GM19099 (cell line): Measurements from ENCODE around the gene CDK5RAP2.

Experiments used
- POLR2A ChIP-seq: IDR thresholded peaks from 3 replicates; pipeline ENCODE4 v1.6.1; 2011; ENCODE audit warnings: low read depth; ENCODE audit not compliant: insufficient read length; ENCODE audit errors: extremely low read depth

Gene CDK5RAP2

GRCh38 chr9:120412425-120412951 is 167.5 kb downstream of the CDK5RAP2 start:
- no peak for TF ChIP-seq POLR2A

- TF ChIP-seq POLR2A, result no peak
Measured at GRCh38 chr9:120411862-120412424, 168.0 kb downstream of the CDK5RAP2 start.

GRCh38 chr9:120410925-120411501 is 169.0 kb downstream of the CDK5RAP2 start:
- TF ChIP-seq POLR2A, result no peak

- no peak for TF ChIP-seq POLR2A
Measured at GRCh38 chr9:120408680-120409258, 171.2 kb downstream of the CDK5RAP2 start.

- no peak for TF ChIP-seq POLR2A
Measured at GRCh38 chr9:120405860-120406259, 174.1 kb downstream of the CDK5RAP2 start.

- TF ChIP-seq POLR2A, result no peak
Measured at GRCh38 chr9:120405134-120405533, 174.8 kb downstream of the CDK5RAP2 start.

- no peak for TF ChIP-seq POLR2A
Measured at GRCh38 chr9:120403543-120403856, 176.5 kb downstream of the CDK5RAP2 start.

- no peak for TF ChIP-seq POLR2A
Measured at GRCh38 chr9:120402741-120403542, 177.0 kb downstream of the CDK5RAP2 start.

GRCh38 chr9:120399940-120400339 is 180.0 kb downstream of the CDK5RAP2 start:
- no peak for TF ChIP-seq POLR2A

- no peak for TF ChIP-seq POLR2A
Measured at GRCh38 chr9:120398286-120398685, 181.7 kb downstream of the CDK5RAP2 start.

- TF ChIP-seq POLR2A, result no peak
Measured at GRCh38 chr9:120397453-120397852, 182.5 kb downstream of the CDK5RAP2 start.

- no peak for TF ChIP-seq POLR2A
Measured at GRCh38 chr9:120396931-120397330, 183.0 kb downstream of the CDK5RAP2 start.

GRCh38 chr9:120396418-120396817 is 183.5 kb downstream of the CDK5RAP2 start:
- no peak for TF ChIP-seq POLR2A

- TF ChIP-seq POLR2A, result no peak
Measured at GRCh38 chr9:120395376-120395775, 184.6 kb downstream of the CDK5RAP2 start.

GRCh38 chr9:120394058-120394669 is 185.8 kb downstream of the CDK5RAP2 start:
- no peak for TF ChIP-seq POLR2A

- no peak for TF ChIP-seq POLR2A
Measured at GRCh38 chr9:120393386-120394057, 186.4 kb downstream of the CDK5RAP2 start.

- TF ChIP-seq POLR2A, result no peak
Measured at GRCh38 chr9:120392711-120393110, 187.3 kb downstream of the CDK5RAP2 start.
